Calu3 (cell line): ENCODE data around the gene SPOCK1. TPM values are rescaled to one million over a fixed set of nuclear protein-coding genes. Genes with fewer than 3 reads are reported as not detected.

ENCODE experiments used
- BruUV-seq: library from RNA; stranded (reverse); fragments of 400-500 nt; replicated peaks from 2 replicates; lab custom pipeline; 2021; lab: Mats Ljungman, UMichigan
- CTCF ChIA-PET: fragments of 300-600 bp; sonication (Branson Sonifier 250); formaldehyde crosslinking; loops from one replicate; lab custom pipeline; 2022; ENCODE audit warnings: antibody characterized with exemption; lab: Charles Lee
- DNase-seq: peaks from one replicate; pipeline ENCODE4 v3.0.0; 2022
- H3K27ac Mint-ChIP-seq: one replicate; pipeline ENCODE4 v1.8.0; 2022; ENCODE audit warnings: mixed read lengths; ENCODE audit not compliant: unreplicated experiment
- H3K27me3 Mint-ChIP-seq: one replicate; pipeline ENCODE4 v1.8.0; 2022; ENCODE audit warnings: mixed read lengths; ENCODE audit not compliant: unreplicated experiment
- H3K36me3 Mint-ChIP-seq: one replicate; pipeline ENCODE4 v1.8.0; 2022; ENCODE audit warnings: mild to moderate bottlenecking, moderate library complexity, mixed read lengths; ENCODE audit not compliant: insufficient read depth, unreplicated experiment
- H3K4me1 Mint-ChIP-seq: one replicate; pipeline ENCODE4 v1.8.0; 2022; ENCODE audit warnings: mild to moderate bottlenecking, low read depth, mixed read lengths; ENCODE audit not compliant: unreplicated experiment
- H3K4me3 Mint-ChIP-seq: one replicate; pipeline ENCODE4 v1.8.0; 2022; ENCODE audit warnings: mild to moderate bottlenecking, low read depth, moderate library complexity, mixed read lengths; ENCODE audit not compliant: unreplicated experiment
- H3K9me3 Mint-ChIP-seq: one replicate; pipeline ENCODE4 v1.8.0; 2022; ENCODE audit warnings: low read depth, mixed read lengths; ENCODE audit not compliant: unreplicated experiment
- CTCF ChIP-seq: fragments of 200-600 bp; IDR thresholded peaks from one replicate; pipeline ENCODE4 v1.8.0; 2022; ENCODE audit warnings: antibody characterized with exemption; ENCODE audit not compliant: unreplicated experiment
- intact Hi-C: fragments of 100-400 bp; cut with micrococcal nuclease; formaldehyde crosslinking; loops from one replicate; pipeline ENCODE4 v1.10.0; 2022; ENCODE audit not compliant: unreplicated experiment
- total RNA-seq: library from RNA; stranded (reverse); gene quantifications from 2 replicates; pipeline ENCODE4 v1.2.3, GENCODE V29; 2022

Gene SPOCK1
- total RNA-seq, 1 experiment from 2014 or later: 3.2 TPM

GRCh38 chr5:137290373-137290772 is 208.8 kb downstream of the SPOCK1 start:
- Mint-ChIP-seq H3K4me1 (no peaks in the 10 kb centered on the region), H3K27me3 (peaks cover 78% of the 10 kb centered on the region), H3K36me3 (no peaks in the 10 kb centered on the region), H3K27ac (no peak overlapping the region), H3K9me3 (no peaks in the 10 kb centered on the region), H3K4me3 (no peak overlapping the region)
- TF ChIP-seq CTCF: no peak
- DNase-seq: no peak
- intact Hi-C loops: no loop called here
- BruUV-seq: no TSS peak
- CTCF ChIA-PET: no interaction called here

DNA sequence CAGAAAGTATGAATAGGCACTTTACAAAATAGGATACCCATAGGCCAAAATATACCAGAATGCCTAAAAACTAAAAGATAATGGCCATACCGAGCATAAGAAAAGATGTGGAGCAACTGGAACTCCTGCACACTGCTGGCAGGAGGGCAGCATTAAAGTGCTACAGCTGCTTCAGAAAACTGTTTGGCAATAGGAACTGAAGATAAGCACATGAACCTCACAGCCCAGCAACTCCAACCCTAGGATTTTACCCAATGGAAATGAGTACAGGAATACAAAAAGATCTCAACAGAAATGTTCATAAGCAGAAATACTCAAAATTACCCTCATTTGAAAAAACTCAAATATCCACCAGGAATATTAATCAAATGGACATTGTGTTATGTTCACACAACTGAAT is 209.3 kb downstream of the SPOCK1 start:
- Mint-ChIP-seq H3K27me3 (peaks cover 73% of the 10 kb centered on the region), H3K36me3 (no peaks in the 10 kb centered on the region), H3K4me3 (no peak overlapping the region), H3K27ac (no peak overlapping the region), H3K4me1 (no peaks in the 10 kb centered on the region), H3K9me3 (no peaks in the 10 kb centered on the region)
- no peak for TF ChIP-seq CTCF
- CTCF ChIA-PET: no interaction called here
- no TSS peak for BruUV-seq
- intact Hi-C loops: no loop called here
- no peak for DNase-seq

DNA sequence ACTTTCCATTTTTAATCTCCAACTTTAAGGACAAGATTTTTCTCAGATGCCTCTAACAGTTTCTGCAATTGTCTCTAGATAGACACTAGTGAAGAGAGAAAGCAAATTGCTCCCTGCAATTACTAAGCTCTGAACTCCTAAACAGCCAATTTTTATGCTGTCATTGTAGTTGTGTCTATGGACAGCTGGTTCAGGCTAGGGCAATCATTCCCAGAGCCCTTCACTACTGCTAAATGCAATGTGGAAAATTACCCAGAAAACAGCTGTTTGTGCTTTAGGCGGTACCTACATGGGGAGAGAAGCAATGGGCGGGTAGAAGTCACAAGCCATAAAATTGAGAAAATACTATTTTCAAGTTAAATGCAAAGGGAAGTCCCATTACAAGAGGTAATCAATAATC is 211.6 kb downstream of the SPOCK1 start:
- H3K4me1 Mint-ChIP-seq: no peaks in the 10 kb centered on the region
- intact Hi-C loops: no loop called here
- H3K27me3 Mint-ChIP-seq: peaks cover 78% of the 10 kb centered on the region
- no peaks in the 10 kb centered on the region for H3K9me3 Mint-ChIP-seq
- no peak overlapping the region for H3K27ac Mint-ChIP-seq
- no peaks in the 10 kb centered on the region for H3K36me3 Mint-ChIP-seq
- CTCF ChIA-PET: no interaction called here
- DNase-seq: no peak
- no peak for TF ChIP-seq CTCF
- BruUV-seq: no TSS peak
- no peak overlapping the region for H3K4me3 Mint-ChIP-seq

- Mint-ChIP-seq H3K4me1 (no peaks in the 10 kb centered on the region), H3K9me3 (no peaks in the 10 kb centered on the region), H3K27me3 (peaks cover 66% of the 10 kb centered on the region), H3K4me3 (no peak overlapping the region), H3K36me3 (no peaks in the 10 kb centered on the region), H3K27ac (no peak overlapping the region)
- intact Hi-C loops: no loop called here
- CTCF ChIA-PET: no interaction called here
- no TSS peak for BruUV-seq
- TF ChIP-seq CTCF: no peak
- no peak for DNase-seq
Observed at GRCh38 chr5:137286025-137286610, 213.0 kb downstream of the SPOCK1 start.
